Hypothalamus (tissue), 51 donors: Measurements from ENCODE around the gene SRSF7.
"Not testable (repeated sequence)": the region's sequence is repeated elsewhere in the genome, so short reads cannot be mapped to it uniquely, and the experiment has no call there.

Source experiments
- DNase-seq, 51 donors: peaks; one replicate each; lab custom pipeline; 2025; lab: John Stamatoyannopoulos, UW

The SRSF7 gene

GRCh38 chr2:38734299-38735058, 16.7 kb downstream of the SRSF7 start:
- DNase-seq, result no peak

- DNase-seq, result no peak
Measured at GRCh38 chr2:38733300-38733971, 17.7 kb downstream of the SRSF7 start.

GRCh38 chr2:38731684-38732221, 19.4 kb downstream of the SRSF7 start:
- DNase-seq, result no peak

- DNase-seq, result no peak
Measured at GRCh38 chr2:38731090-38731489, 20.1 kb downstream of the SRSF7 start.

GRCh38 chr2:38728694-38729093, 22.5 kb downstream of the SRSF7 start:
- DNase-seq, result no peak

GRCh38 chr2:38727661-38728060, 23.5 kb downstream of the SRSF7 start:
- no peak for DNase-seq

GRCh38 chr2:38723173-38723572, 28.0 kb downstream of the SRSF7 start:
- no peak for DNase-seq

GRCh38 chr2:38722271-38723061, 28.7 kb downstream of the SRSF7 start:
- no peak for DNase-seq

- peak in 19 of 51 donors; percentile 2 to 50 (median 11) for DNase-seq
Measured at GRCh38 chr2:38720613-38721241, 30.4 kb downstream of the SRSF7 start.

- DNase-seq, result no peak
Measured at GRCh38 chr2:38719706-38720105, 31.5 kb downstream of the SRSF7 start.

GRCh38 chr2:38718601-38719000, 32.6 kb downstream of the SRSF7 start:
- no peak for DNase-seq

GRCh38 chr2:38716185-38716584, 35.0 kb downstream of the SRSF7 start:
- DNase-seq, result no peak

GRCh38 chr2:38714941-38715340, 36.2 kb downstream of the SRSF7 start:
- not testable (repeated sequence) for DNase-seq

- no peak for DNase-seq
Measured at GRCh38 chr2:38713338-38713737, 37.8 kb downstream of the SRSF7 start.

- no peak for DNase-seq
Measured at GRCh38 chr2:38712871-38713270, 38.3 kb downstream of the SRSF7 start.

- no peak for DNase-seq
Measured at GRCh38 chr2:38712413-38712812, 38.7 kb downstream of the SRSF7 start.

- no peak for DNase-seq
Measured at GRCh38 chr2:38711558-38711957, 39.6 kb downstream of the SRSF7 start.

- no peak for DNase-seq
Measured at GRCh38 chr2:38709567-38710194, 41.5 kb downstream of the SRSF7 start.

- no peak for DNase-seq
Measured at GRCh38 chr2:38708900-38709566, 42.1 kb downstream of the SRSF7 start.

GRCh38 chr2:38708491-38708890, 42.7 kb downstream of the SRSF7 start:
- DNase-seq, result not testable (repeated sequence)
